ENCODE results near the gene CNIH2. TPM values are rescaled to one million over a fixed set of nuclear protein-coding genes. Genes with fewer than 3 reads are reported as not detected.

CNIH2 gene
- total RNA-seq, 4 donors from 2014 or later = not detected

- ATAC-seq (no peak), DNase-seq (no peak)
- Histone ChIP-seq H3K27ac (no peak overlapping the region), H3K36me3 (peaks cover 0 to 6% of the 10 kb centered on the region in 2 donors), H3K9me3 (no peaks in the 10 kb centered on the region), H3K4me3 (no peak overlapping the region), H3K4me1 (peaks cover 24 to 38% of the 10 kb centered on the region in 2 donors), H3K27me3 (no peaks in the 10 kb centered on the region)
- intact Hi-C loops (cut with DNase I; ENCODE audit: low total_unique reads) (no loop called here), in situ Hi-C loops (cut with MboI; ENCODE audit: low sequenced_read_pairs in 4 of 4) (loop anchor here in 1 of 4 donors (10.0 kb wide), 1 partner anchor 61 kb away; no protein-coding TSS in a partner anchor)
- TF ChIP-seq, protein P1, sequence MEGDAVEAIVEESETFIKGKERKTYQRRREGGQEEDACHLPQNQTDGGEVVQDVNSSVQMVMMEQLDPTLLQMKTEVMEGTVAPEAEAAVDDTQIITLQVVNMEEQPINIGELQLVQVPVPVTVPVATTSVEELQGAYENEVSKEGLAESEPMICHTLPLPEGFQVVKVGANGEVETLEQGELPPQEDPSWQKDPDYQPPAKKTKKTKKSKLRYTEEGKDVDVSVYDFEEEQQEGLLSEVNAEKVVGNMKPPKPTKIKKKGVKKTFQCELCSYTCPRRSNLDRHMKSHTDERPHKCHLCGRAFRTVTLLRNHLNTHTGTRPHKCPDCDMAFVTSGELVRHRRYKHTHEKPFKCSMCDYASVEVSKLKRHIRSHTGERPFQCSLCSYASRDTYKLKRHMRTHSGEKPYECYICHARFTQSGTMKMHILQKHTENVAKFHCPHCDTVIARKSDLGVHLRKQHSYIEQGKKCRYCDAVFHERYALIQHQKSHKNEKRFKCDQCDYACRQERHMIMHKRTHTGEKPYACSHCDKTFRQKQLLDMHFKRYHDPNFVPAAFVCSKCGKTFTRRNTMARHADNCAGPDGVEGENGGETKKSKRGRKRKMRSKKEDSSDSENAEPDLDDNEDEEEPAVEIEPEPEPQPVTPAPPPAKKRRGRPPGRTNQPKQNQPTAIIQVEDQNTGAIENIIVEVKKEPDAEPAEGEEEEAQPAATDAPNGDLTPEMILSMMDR (IDR thresholded peaks at IDR 0.05 in 4 of 5, conservative IDR thresholded peaks at IDR 0.05 in 1 of 5) = no peak
- no peak for TF ChIP-seq POLR2A (IDR thresholded peaks at IDR 0.05)
Observed at GRCh38 chr11:66285250-66285947, 7.4 kb downstream of the CNIH2 start.

GRCh38 chr11:66286699-66287098 is 8.7 kb downstream of the CNIH2 start:
- H3K36me3 ChIP-seq = peaks cover 0 to 6% of the 10 kb centered on the region in 2 donors
- no peak overlapping the region for H3K27ac ChIP-seq
- peaks cover 24 to 42% of the 10 kb centered on the region in 2 donors for H3K4me1 ChIP-seq
- in situ Hi-C loops (cut with MboI; ENCODE audit: low sequenced_read_pairs in 4 of 4) (loop anchor here in 1 of 4 donors (10.0 kb wide), 1 partner anchor 62 kb away; no protein-coding TSS in a partner anchor), intact Hi-C loops (cut with DNase I; ENCODE audit: low total_unique reads) (no loop called here)
- ATAC-seq (no peak), DNase-seq (no peak)
- peaks cover 3 to 5% (median 5%) of the 10 kb centered on the region in 3 donors for H3K27me3 ChIP-seq
- no peak overlapping the region for H3K4me3 ChIP-seq
- TF ChIP-seq POLR2A (IDR thresholded peaks at IDR 0.05) = no peak
- TF ChIP-seq, protein P1 (IDR thresholded peaks at IDR 0.05 in 4 of 5, conservative IDR thresholded peaks at IDR 0.05 in 1 of 5) = no peak
- no peaks in the 10 kb centered on the region for H3K9me3 ChIP-seq

DNA sequence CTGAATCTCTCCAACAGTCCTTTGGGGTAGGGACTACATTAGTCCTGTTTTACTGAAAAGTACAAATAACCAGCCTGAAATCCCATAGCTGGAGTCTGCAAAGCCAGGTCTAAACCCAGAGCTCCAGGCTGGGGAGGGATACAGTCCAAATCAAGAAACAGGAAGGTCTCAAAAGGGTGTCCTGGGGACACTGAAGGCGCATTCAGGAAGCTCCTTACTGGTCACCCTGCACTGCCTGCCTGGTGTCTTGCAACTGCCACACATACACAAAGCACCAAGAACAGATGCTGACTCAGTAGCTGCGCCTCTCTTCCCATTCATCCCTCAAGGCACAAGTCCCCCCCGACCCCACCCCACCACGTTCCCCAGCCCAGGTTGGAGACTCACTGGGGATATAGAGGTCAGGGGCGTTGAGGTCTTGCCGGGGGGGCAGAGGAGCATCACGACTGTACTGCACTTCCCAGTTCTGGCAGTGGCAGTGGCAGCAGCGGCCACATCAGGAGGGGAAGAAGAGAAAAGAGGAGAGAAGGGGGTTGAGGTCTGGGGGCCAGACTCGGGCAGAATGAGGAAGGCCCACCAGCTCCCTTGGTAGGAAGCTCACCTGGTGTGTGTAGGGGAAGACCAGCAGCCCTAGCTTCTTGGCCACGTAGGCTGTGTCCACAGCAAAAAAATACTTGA is 9.4 kb downstream of the CNIH2 start:
- Histone ChIP-seq H3K27me3 (peaks cover 9 to 11% (median 10%) of the 10 kb centered on the region in 3 donors), H3K9me3 (no peaks in the 10 kb centered on the region), H3K4me1 (peaks cover 24 to 42% of the 10 kb centered on the region in 2 donors), H3K4me3 (peak overlapping the region in 1 of 4 donors; percentile 87), H3K27ac (no peak overlapping the region), H3K36me3 (peaks cover 0 to 6% of the 10 kb centered on the region in 2 donors)
- intact Hi-C loops (cut with DNase I; ENCODE audit: low total_unique reads) (no loop called here), in situ Hi-C loops (cut with MboI; ENCODE audit: low sequenced_read_pairs in 4 of 4) (loop anchor here in 1 of 4 donors (10.0 kb wide), 1 partner anchor 63 kb away; no protein-coding TSS in a partner anchor)
- DNase-seq = no peak
- TF ChIP-seq POLR2A (IDR thresholded peaks at IDR 0.05) = no peak
- TF ChIP-seq, protein P1 (IDR thresholded peaks at IDR 0.05 in 4 of 5, conservative IDR thresholded peaks at IDR 0.05 in 1 of 5) = no peak
- ATAC-seq = no peak

DNA sequence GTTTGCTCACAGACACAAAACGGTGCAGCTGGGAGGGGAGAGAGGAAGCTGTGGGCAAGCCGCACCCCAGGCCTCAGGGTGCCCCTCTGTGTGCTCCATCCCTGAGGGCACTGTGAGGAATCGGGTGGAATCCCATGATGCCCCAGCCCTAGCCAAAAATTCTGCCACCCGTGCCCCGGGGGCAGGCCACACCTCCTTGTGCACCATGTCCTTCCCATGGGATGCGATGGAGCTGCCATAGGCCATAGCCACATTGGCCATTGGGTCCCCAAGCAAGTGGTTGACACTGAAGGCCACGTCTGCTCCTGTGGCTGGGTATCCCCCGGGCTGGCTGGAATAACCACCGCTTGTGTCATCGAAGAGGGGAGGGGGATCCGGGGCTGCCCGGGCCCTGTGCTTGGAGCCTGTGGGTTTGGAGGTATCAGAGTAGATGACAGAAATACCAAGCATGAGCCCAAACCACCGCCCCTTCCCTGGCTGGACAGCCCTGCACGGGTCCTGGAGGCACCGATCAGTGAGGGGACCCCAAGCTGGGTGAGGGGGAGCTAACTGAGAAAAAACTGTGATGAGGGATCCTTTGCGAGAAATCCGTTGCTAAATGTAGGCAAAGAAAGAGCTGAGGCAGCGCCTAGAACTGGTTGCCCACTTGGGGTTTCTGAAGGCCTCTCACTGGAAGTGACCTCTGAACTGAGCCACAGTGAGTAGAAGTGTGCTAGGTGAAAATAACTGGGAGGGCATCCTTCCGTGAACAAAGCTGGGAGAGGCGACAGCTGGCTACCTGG is 10.1 kb downstream of the CNIH2 start:
- intact Hi-C loops (cut with DNase I; ENCODE audit: low total_unique reads) (loop anchor here (2.0 kb wide), 1 partner anchor 285 kb away; the partner anchor contains the start of genes BANF1 and EIF1AD), in situ Hi-C loops (cut with MboI; ENCODE audit: low sequenced_read_pairs in 4 of 4) (loop anchor here in 1 of 4 donors (10.0 kb wide), 1 partner anchor 63 kb away; no protein-coding TSS in a partner anchor)
- no peak for TF ChIP-seq POLR2A (IDR thresholded peaks at IDR 0.05)
- TF ChIP-seq, protein P1 (IDR thresholded peaks at IDR 0.05 in 4 of 5, conservative IDR thresholded peaks at IDR 0.05 in 1 of 5) = no peak
- H3K4me3 ChIP-seq = peak overlapping the region; percentile 80 to 87 (median 85)
- no peak for DNase-seq
- H3K4me1 ChIP-seq = peaks cover 20 to 36% of the 10 kb centered on the region in 2 donors
- peak; percentile 3 to 9 for ATAC-seq
- H3K9me3 ChIP-seq = no peaks in the 10 kb centered on the region
- peak overlapping the region; percentile 84 to 93 (median 92) for H3K27ac ChIP-seq
- H3K36me3 ChIP-seq = peaks cover 0 to 6% of the 10 kb centered on the region in 2 donors
- peaks cover 14 to 18% (median 17%) of the 10 kb centered on the region in 3 donors for H3K27me3 ChIP-seq

Data from gastrocnemius medialis (tissue), 4 donors.